GM12878 (cell line): ENCODE results near the gene AFG1L. TPM values are rescaled to one million over a fixed set of nuclear protein-coding genes. Genes with fewer than 3 reads are reported as not detected.

ENCODE experiments used
- ASH2L ChIP-seq: fragments of 300-600, 200-600 bp; sonication (generic); IDR thresholded peaks from 2 replicates; pipeline ENCODE4 v1.6.1; 2017; ENCODE audit warnings: low read depth, mild to moderate bottlenecking, borderline replicate concordance
- ATF2 ChIP-seq: IDR thresholded peaks from 2 replicates; pipeline ENCODE4 v1.6.1; 2012; ENCODE audit warnings: low read length, inconsistent platforms
- BHLHE40 ChIP-seq, 2 experiments: fragments of 450-650 bp in 1 of 2; IDR thresholded peaks; 2 replicates each; pipeline ENCODE4 v1.6.1; 2011 to 2017; ENCODE audit warnings: low read depth in 2 of 2, borderline replicate concordance in 1 of 2, improper control_type of control experiment in 1 of 2, low read length in 1 of 2, mild to moderate bottlenecking in 1 of 2
- E2F4 ChIP-seq: IDR thresholded peaks from 2 replicates; pipeline ENCODE4 v1.6.1; 2012; ENCODE audit warnings: low read depth, low read length, improper control_type of control experiment
- EGR1 ChIP-seq, 2 experiments: IDR thresholded peaks; 1 replicate in 1 of 2; 2 replicates in 1 of 2; pipeline ENCODE4 v1.6.1; 2011 to 2012; ENCODE audit warnings: low read depth in 2 of 2, low read length in 2 of 2, borderline replicate concordance in 1 of 2, mild to moderate bottlenecking in 1 of 2, moderate library complexity in 1 of 2
- GATAD2B ChIP-seq: fragments of 450-650 bp; conservative IDR thresholded peaks from 2 replicates; pipeline ENCODE4 v1.6.1; 2017; ENCODE audit warnings: low read depth, mild to moderate bottlenecking, moderate library complexity
- IRF3 ChIP-seq: fragments of 450-650 bp; IDR thresholded peaks from 2 replicates; pipeline ENCODE4 v1.6.1; 2014; ENCODE audit warnings: mild to moderate bottlenecking
- JUND ChIP-seq: IDR thresholded peaks from 2 replicates; pipeline ENCODE4 v1.6.1; 2012; ENCODE audit warnings: low read depth, mild to moderate bottlenecking, low read length, improper control_type of control experiment, moderate library complexity
- NFYA ChIP-seq: IDR thresholded peaks from 2 replicates; pipeline ENCODE4 v1.6.1; 2011; ENCODE audit warnings: low read depth, mild to moderate bottlenecking, low read length, improper control_type of control experiment, borderline replicate concordance
- PKNOX1 ChIP-seq: fragments of 450-650 bp; IDR thresholded peaks from 2 replicates; pipeline ENCODE4 v1.6.1; 2016; ENCODE audit warnings: mild to moderate bottlenecking
- POLR2AphosphoS5 ChIP-seq: IDR thresholded peaks from 2 replicates; pipeline ENCODE4 v1.6.1; 2011; ENCODE audit warnings: mild to moderate bottlenecking, low read length, inconsistent platforms
- REST ChIP-seq: IDR thresholded peaks from 2 replicates; pipeline ENCODE4 v1.6.1; 2012; ENCODE audit warnings: mild to moderate bottlenecking, low read depth, low read length
- SPI1 ChIP-seq: IDR thresholded peaks from 2 replicates; pipeline ENCODE4 v1.6.1; 2011; ENCODE audit warnings: low read depth, mild to moderate bottlenecking, low read length, moderate library complexity, borderline replicate concordance; ENCODE audit not compliant: insufficient read depth
- SRF ChIP-seq, 2 experiments: IDR thresholded peaks; 2 replicates each; pipeline ENCODE4 v1.6.1; 2011; ENCODE audit warnings: low read depth in 2 of 2, low read length in 2 of 2, mild to moderate bottlenecking in 1 of 2, moderate library complexity in 1 of 2
- STAT3 ChIP-seq: IDR thresholded peaks from 2 replicates; pipeline ENCODE4 v1.6.1; 2011; ENCODE audit warnings: low read depth, low read length, improper control_type of control experiment
- ZBTB4 ChIP-seq: fragments of 450-650 bp; formaldehyde crosslinking; IDR thresholded peaks from 2 replicates; pipeline ENCODE4 v1.4.0; 2022; ENCODE audit warnings: mild to moderate bottlenecking, moderate library complexity
- polyA plus RNA-seq, 11 experiments: library from polyadenylated mRNA; depleted of rRNA in 4 of 11; unstranded in 6 of 11; stranded (reverse) in 5 of 11; fragments of >200 nt; fragmentation: Nextera tagmentation in 4 of 11; fragmentation: Illumina TruSeq in 1 of 11; extraction: Ambion mirVana in 4 of 11; extraction: Trizol in 1 of 11; gene quantifications; 1 replicate in 1 of 11; 2 replicates in 10 of 11; pipeline versions ENCODE4 v1.2.1 to v1.2.3, GENCODE V29; 2011 to 2016; ENCODE audit warnings: inconsistent platforms in 2 of 11, missing spikeins in 2 of 11, low read depth in 1 of 11
- total RNA-seq, 4 experiments: library from RNA; depleted of rRNA in 3 of 4; stranded (reverse); fragments of >200 nt in 3 of 4; fragmentation: Illumina TruSeq in 1 of 4; extraction: Trizol in 1 of 4; gene quantifications; 2 replicates each; pipeline versions ENCODE4 v1.2.1 to v1.2.3, GENCODE V29; 2013 to 2021

The AFG1L gene
- total and polyA plus RNA-seq, 10 of the 15 experiments (the other 5 are each of a cell fraction or from before 2014, with no cell fraction given), result 2.3 to 9.0 (median 4.3) TPM

GRCh38 chr6:108565091-108565766 is 270.4 kb downstream of the AFG1L start (continued):
- TF ChIP-seq IRF3, result no peak
- TF ChIP-seq STAT3, result peak; percentile 37; the same call in 1 of the 2 replicates
- no peak for TF ChIP-seq SRF (IDR thresholded peaks at IDR 0.05; ENCODE audit: low read depth in 2 of 2, low read length in 2 of 2)
- no peak for TF ChIP-seq E2F4
- no peak for TF ChIP-seq REST
- no peak for TF ChIP-seq NFYA
- TF ChIP-seq ASH2L, result no peak
- peak; percentile 98 for TF ChIP-seq SPI1
- TF ChIP-seq ZBTB4 (CRISPR knock-in tag), result no peak
- TF ChIP-seq ATF2, result peak; percentile 74
- no peak for TF ChIP-seq EGR1 (IDR thresholded peaks at IDR 0.05; ENCODE audit: borderline replicate concordance in 1 of 2, low read depth in 2 of 2, low read length in 2 of 2)
- TF ChIP-seq PKNOX1, result peak; percentile 72
- no peak for TF ChIP-seq POLR2AphosphoS5
- peak; percentile 38; the same call in 1 of the 2 replicates for TF ChIP-seq JUND
- TF ChIP-seq BHLHE40 (IDR thresholded peaks at IDR 0.05; ENCODE audit: borderline replicate concordance in 1 of 2, low read depth in 2 of 2, low read length in 1 of 2), result peak; percentile 66 to 81; a peak in 3 of 4 replicates
- peak; percentile 80 for TF ChIP-seq GATAD2B
